NCI-H2081 (cell line): Measurements from ENCODE around the gene PCBP3.
"Not testable (repeated sequence)": the region's sequence is repeated elsewhere in the genome, so short reads cannot be mapped to it uniquely, and the experiment has no call there.

ENCODE experiments used
- DNase-seq, 2 experiments: peaks; one replicate each; lab custom pipeline; 2025; lab: John Stamatoyannopoulos, UW

PCBP3 gene

GRCh38 chr21:45788198-45788597, 144.7 kb downstream of the PCBP3 start:
- no peak for DNase-seq

GRCh38 chr21:45788637-45789506, 145.3 kb downstream of the PCBP3 start:
- DNase-seq = no peak

- no peak for DNase-seq
Observed at GRCh38 chr21:45790427-45790826, 146.9 kb downstream of the PCBP3 start.

GRCh38 chr21:45791562-45792418, 148.3 kb downstream of the PCBP3 start:
- peak in 1 of 2 experiments; percentile 6 for DNase-seq

- DNase-seq = no peak
Observed at GRCh38 chr21:45792682-45793383, 149.3 kb downstream of the PCBP3 start.

- DNase-seq = no peak
Observed at GRCh38 chr21:45794027-45794426, 150.5 kb downstream of the PCBP3 start.

GRCh38 chr21:45796003-45796402, 152.5 kb downstream of the PCBP3 start:
- no peak for DNase-seq

- DNase-seq = no peak
Observed at GRCh38 chr21:45797338-45797737, 153.8 kb downstream of the PCBP3 start.

- DNase-seq = no peak
Observed at GRCh38 chr21:45799765-45800338, 156.3 kb downstream of the PCBP3 start.

GRCh38 chr21:45800339-45801080, 157.0 kb downstream of the PCBP3 start:
- DNase-seq = no peak

- DNase-seq = no peak
Observed at GRCh38 chr21:45801129-45801964, 157.8 kb downstream of the PCBP3 start.

GRCh38 chr21:45801989-45802388, 158.5 kb downstream of the PCBP3 start:
- DNase-seq = no peak

- no peak for DNase-seq
Observed at GRCh38 chr21:45802425-45802824, 158.9 kb downstream of the PCBP3 start.

GRCh38 chr21:45802956-45803617, 159.6 kb downstream of the PCBP3 start:
- DNase-seq = no peak

- no peak for DNase-seq
Observed at GRCh38 chr21:45803618-45804340, 160.3 kb downstream of the PCBP3 start.

GRCh38 chr21:45804809-45805313, 161.3 kb downstream of the PCBP3 start:
- DNase-seq = no peak

- DNase-seq = no peak
Observed at GRCh38 chr21:45805321-45805720, 161.8 kb downstream of the PCBP3 start.

GRCh38 chr21:45806042-45806441, 162.5 kb downstream of the PCBP3 start:
- DNase-seq = no peak

GRCh38 chr21:45808663-45809062, 165.1 kb downstream of the PCBP3 start:
- not testable (repeated sequence) for DNase-seq
